SK-N-SH (cell line): ENCODE results near the gene CDK5RAP2. TPM values are rescaled to one million over a fixed set of nuclear protein-coding genes. Genes with fewer than 3 reads are reported as not detected.

ENCODE experiments used
- CTCF ChIA-PET: fragments of 300-600, 350-600 bp; formaldehyde crosslinking; extraction: SDS; loops from one replicate; lab custom pipeline; 2021; lab: Yijun Ruan, JAX
- POLR2A ChIA-PET: fragments of 350-600 bp; sonication (Branson Sonifier 250); formaldehyde crosslinking; extraction: SDS; loops from one replicate; lab custom pipeline; 2020; ENCODE audit warnings: antibody characterized with exemption, inconsistent platforms; lab: Yijun Ruan, JAX
- DNase-seq: peaks from one replicate; pipeline ENCODE4 v3.0.0; 2012
- H2AFZ ChIP-seq: fragments of 200-600 bp; sonication (generic); 2 replicates; pipeline ENCODE4 v1.8.1; 2016; ENCODE audit warnings: antibody characterized with exemption, mild to moderate bottlenecking, low read depth
- H3F3A ChIP-seq: fragments of 200-600 bp; sonication (generic); replicated peaks from 2 replicates; pipeline ENCODE3; 2016; ENCODE audit warnings: antibody characterized with exemption, mild to moderate bottlenecking; ENCODE audit not compliant: insufficient read depth
- H3K27ac ChIP-seq, 2 experiments: fragments of 200-500 bp in 1 of 2; fragments of 200-600 bp in 1 of 2; sonication (Bioruptor generic) in 1 of 2; sonication (generic), shearing (Covaris generic) in 1 of 2; 2 replicates each; pipeline versions ENCODE4 v1.5.1 to v1.6.1; 2014 to 2016; ENCODE audit warnings: low read depth in 2 of 2, inconsistent platforms in 1 of 2, low read length in 1 of 2, mild to moderate bottlenecking in 1 of 2, mixed read lengths in 1 of 2
- H3K27me3 ChIP-seq: fragments of 200-600 bp; sonication (generic), shearing (Covaris generic); 2 replicates; pipeline ENCODE4 v1.6.1; 2016; ENCODE audit warnings: mixed run types; ENCODE audit not compliant: insufficient read depth
- H3K36me3 ChIP-seq, 2 experiments: fragments of 200-500 bp in 1 of 2; fragments of 200-600 bp in 1 of 2; sonication (Bioruptor generic) in 1 of 2; sonication (generic) in 1 of 2; replicated peaks in 1 of 2; 2 replicates each; pipeline versions ENCODE3 to v1.5.1; 2014 to 2016; ENCODE audit warnings: low read length in 1 of 2, mild to moderate bottlenecking in 1 of 2; ENCODE audit not compliant: insufficient read depth in 2 of 2, control insufficient read depth in 1 of 2
- H3K4me1 ChIP-seq, 2 experiments: fragments of 200-500 bp in 1 of 2; fragments of 200-600 bp in 1 of 2; sonication (Bioruptor generic) in 1 of 2; sonication (generic), shearing (Covaris generic) in 1 of 2; 2 replicates each; pipeline versions ENCODE4 v1.5.1 to v1.6.1; 2014 to 2016; ENCODE audit warnings: low read depth in 1 of 2, low read length in 1 of 2, mixed run types in 1 of 2; ENCODE audit not compliant: insufficient read depth in 2 of 2, control insufficient read depth in 1 of 2
- H3K4me2 ChIP-seq: fragments of 200-600 bp; sonication (generic), shearing (Covaris generic); 2 replicates; pipeline ENCODE4 v1.6.1; 2017; ENCODE audit warnings: mixed run types
- H3K4me3 ChIP-seq, 2 experiments: fragments of 200-500 bp in 1 of 2; fragments of 200-600 bp in 1 of 2; sonication (Bioruptor generic) in 1 of 2; sonication (generic), shearing (Covaris generic) in 1 of 2; 2 replicates each; pipeline versions ENCODE4 v1.5.1 to v1.8.1; 2014 to 2016; ENCODE audit warnings: low read depth in 2 of 2, inconsistent platforms in 1 of 2, low read length in 1 of 2, mild to moderate bottlenecking in 1 of 2, mixed read lengths in 1 of 2, moderate library complexity in 1 of 2
- H3K79me2 ChIP-seq: fragments of 200-600 bp; sonication (generic); 2 replicates; pipeline ENCODE4 v1.8.1; 2017; ENCODE audit warnings: mild to moderate bottlenecking; ENCODE audit not compliant: insufficient read depth
- H3K9ac ChIP-seq: fragments of 200-600 bp; sonication (generic); 2 replicates; pipeline ENCODE4 v1.6.1; 2017; ENCODE audit warnings: mixed run types
- H3K9me2 ChIP-seq: fragments of 200-600 bp; sonication (generic); 2 replicates; pipeline ENCODE4 v1.6.1; 2017; ENCODE audit warnings: mixed run types
- H3K9me3 ChIP-seq: fragments of 200-600 bp; sonication (generic); 2 replicates; pipeline ENCODE4 v1.6.1; 2017; ENCODE audit warnings: mixed run types, mild to moderate bottlenecking, moderate library complexity
- H4K20me1 ChIP-seq: fragments of 200-600 bp; sonication (generic); 2 replicates; pipeline ENCODE4 v1.6.1; 2017; ENCODE audit warnings: mild to moderate bottlenecking, mixed run types; ENCODE audit not compliant: insufficient read depth
- ELF1 ChIP-seq: IDR thresholded peaks from 2 replicates; pipeline ENCODE4 v1.4.0; 2012
- EZH2phosphoT487 ChIP-seq: fragments of 200-600 bp; sonication (generic); IDR thresholded peaks from 2 replicates; pipeline ENCODE4 v1.6.1; 2017; ENCODE audit warnings: low read depth, mixed run types, mild to moderate bottlenecking, antibody characterized with exemption, moderate library complexity, borderline replicate concordance
- FOSL2 ChIP-seq: IDR thresholded peaks from 2 replicates; pipeline ENCODE4 v1.4.0; 2012; ENCODE audit warnings: low read depth, mild to moderate bottlenecking, moderate library complexity, borderline replicate concordance
- FOXJ3 ChIP-seq: sonication (generic); formaldehyde crosslinking; IDR thresholded peaks from 2 replicates; pipeline ENCODE4 v1.5.1; 2020; ENCODE audit warnings: mild to moderate bottlenecking, missing genetic modification reagents
- FOXM1 ChIP-seq: IDR thresholded peaks from 2 replicates; pipeline ENCODE4 v1.4.0; 2012; ENCODE audit warnings: low read depth, mild to moderate bottlenecking
- GABPA ChIP-seq: IDR thresholded peaks from 2 replicates; pipeline ENCODE4 v1.4.0; 2012; ENCODE audit warnings: low read depth, mild to moderate bottlenecking
- JUND ChIP-seq: IDR thresholded peaks from 2 replicates; pipeline ENCODE4 v1.4.0; 2012
- MXI1 ChIP-seq: IDR thresholded peaks from 2 replicates; pipeline ENCODE4 v1.6.1; 2012; ENCODE audit warnings: mild to moderate bottlenecking, low read depth, low read length, improper control_type of control experiment
- NRF1 ChIP-seq: IDR thresholded peaks from 2 replicates; pipeline ENCODE4 v1.6.1; 2012; ENCODE audit warnings: low read depth, mild to moderate bottlenecking, low read length
- RAD21 ChIP-seq: IDR thresholded peaks from 2 replicates; pipeline ENCODE4 v1.6.1; 2012; ENCODE audit warnings: mild to moderate bottlenecking, low read length
- SIN3A ChIP-seq: IDR thresholded peaks from 2 replicates; pipeline ENCODE4 v1.6.1; 2012; ENCODE audit warnings: low read depth, mild to moderate bottlenecking, low read length, moderate library complexity, borderline replicate concordance
- SMC3 ChIP-seq: IDR thresholded peaks from 2 replicates; pipeline ENCODE4 v1.6.1; 2012; ENCODE audit warnings: low read depth, low read length, improper control_type of control experiment
- TCF12 ChIP-seq: IDR thresholded peaks from 2 replicates; pipeline ENCODE4 v1.4.0; 2012
- YY1 ChIP-seq: IDR thresholded peaks from 2 replicates; pipeline ENCODE4 v1.4.0; 2012; ENCODE audit warnings: low read depth, mild to moderate bottlenecking
- WGBS: methylation state at CpG from one replicate; pipeline ENCODE4 v1.1.6; 2017; ENCODE audit warnings: low lambda C conversion rate; 5-methylcytosine and 5-hydroxymethylcytosine counted together
- polyA plus RNA-seq, 3 experiments: library from polyadenylated mRNA; depleted of rRNA; stranded (reverse); fragments of >200 nt; gene quantifications; 2 replicates each; pipeline ENCODE4 v1.2.3, GENCODE V29; 2012
- TF ChIP-seq, protein P1 (sequence below): fragments of 200-600 bp; sonication (generic); IDR thresholded peaks from 2 replicates; pipeline ENCODE4 v1.6.1; 2017; ENCODE audit warnings: antibody characterized with exemption, mild to moderate bottlenecking, moderate library complexity
- TF ChIP-seq, protein P2 (sequence below): IDR thresholded peaks from 2 replicates; pipeline ENCODE4 v1.4.0; 2012; ENCODE audit warnings: low read depth, borderline replicate concordance
- TF ChIP-seq, protein P3 (sequence below): fragments of 150-350 bp; IDR thresholded peaks from 2 replicates; pipeline ENCODE4 v1.6.1; 2016; ENCODE audit warnings: mild to moderate bottlenecking, low read depth, low read length
- TF ChIP-seq, protein P4 (sequence below): IDR thresholded peaks from 2 replicates; pipeline ENCODE4; 2012

The CDK5RAP2 gene
- polyA plus RNA-seq, 1 of the 3 experiments (the other 2 are of a cell fraction), result 20.7 TPM

DNA sequence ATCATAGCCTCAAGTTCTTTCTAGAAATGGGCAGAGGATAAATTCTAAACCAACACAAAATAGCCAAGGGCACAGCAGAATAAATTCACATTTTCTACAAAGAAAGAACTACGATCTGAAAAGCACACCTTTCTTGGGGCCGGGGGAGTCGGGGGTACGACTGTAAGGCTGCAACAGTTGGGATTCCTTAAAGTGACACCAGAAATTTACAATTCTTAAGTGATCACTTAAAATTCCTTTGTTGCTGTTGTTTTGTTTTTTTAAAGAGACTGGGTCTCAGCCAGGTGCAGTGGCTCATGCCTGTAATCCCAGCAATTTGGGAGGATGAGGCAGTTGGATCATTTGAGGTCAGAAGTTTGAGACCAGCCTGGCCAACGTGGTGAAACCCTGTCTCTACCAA is 95.8 kb downstream of the CDK5RAP2 start:
- H3K4me1 ChIP-seq, result peaks cover 5 to 27% of the 10 kb centered on the region in 2 experiments; a peak in 2 of 4 replicates
- 95% methylated on average over 5 of the region's 5 CpGs for WGBS
- no peaks in the 10 kb centered on the region for H3K27me3 ChIP-seq
- H3K4me3 ChIP-seq, result no peak overlapping the region
- no peaks in the 10 kb centered on the region for H3K9me3 ChIP-seq
- no peak overlapping the region for H3K9ac ChIP-seq
- no peaks in the 10 kb centered on the region for H3K9me2 ChIP-seq
- no peaks in the 10 kb centered on the region for H3F3A ChIP-seq
- no peak overlapping the region for H3K4me2 ChIP-seq
- no peaks in the 10 kb centered on the region for H3K79me2 ChIP-seq
- H3K36me3 ChIP-seq, result peaks cover 15 to 33% of the 10 kb centered on the region in 2 experiments
- no peak overlapping the region for H3K27ac ChIP-seq
- H4K20me1 ChIP-seq, result no peaks in the 10 kb centered on the region
- TF ChIP-seq TCF12 (no peak), FOSL2 (no peak)
- CTCF ChIA-PET, result no interaction called here
- DNase-seq, result no peak
- no peak overlapping the region for H2AFZ ChIP-seq
- POLR2A ChIA-PET, result interaction anchor here (0.6 kb wide), 1 partner anchor 14 kb away, joined by 3 read pairs; no protein-coding TSS in a partner anchor

DNA sequence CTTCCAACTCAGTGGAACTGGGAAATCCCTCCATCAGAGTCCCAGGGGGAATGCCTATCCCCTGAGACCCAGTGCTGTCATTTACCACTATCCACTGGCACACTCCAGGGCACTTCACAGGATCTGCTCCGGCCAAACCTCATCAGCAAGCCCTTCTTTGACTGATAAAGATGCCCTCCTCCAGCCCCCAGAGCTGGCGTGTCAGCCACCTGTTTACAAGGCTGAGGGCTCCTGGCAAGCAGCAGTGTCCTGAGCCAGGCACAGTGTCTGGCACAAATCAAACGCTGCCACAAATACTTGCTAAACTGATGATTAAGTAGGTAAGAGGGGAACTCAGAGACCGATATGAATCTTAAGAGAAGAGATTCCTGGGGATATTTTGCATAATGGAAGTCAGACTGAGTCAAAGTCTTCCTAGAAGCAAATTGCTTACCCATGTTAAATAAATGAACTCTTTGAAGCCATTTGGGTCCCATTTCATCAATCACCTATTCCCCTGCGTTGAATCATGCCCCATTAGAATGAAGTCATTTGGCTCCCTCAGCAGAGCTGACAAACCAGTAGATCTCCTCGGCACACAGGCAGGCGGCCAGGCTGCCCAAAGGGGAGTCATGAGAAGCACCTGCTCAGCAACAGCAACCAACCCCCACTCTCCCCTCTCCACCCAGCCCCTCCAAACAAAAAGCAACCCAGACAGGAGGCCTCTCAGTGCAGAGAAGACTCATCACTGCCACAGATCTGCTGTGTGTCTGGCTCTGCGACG is 97.4 kb downstream of the CDK5RAP2 start:
- Histone ChIP-seq H3K36me3 (peaks cover 15 to 19% of the 10 kb centered on the region in 2 experiments), H3K79me2 (no peaks in the 10 kb centered on the region), H4K20me1 (no peaks in the 10 kb centered on the region), H2AFZ (no peak overlapping the region), H3K4me2 (no peak overlapping the region), H3K9me3 (no peaks in the 10 kb centered on the region), H3K4me3 (no peak overlapping the region), H3K4me1 (peaks cover 11 to 27% of the 10 kb centered on the region in 2 experiments; a peak in 2 of 4 replicates), H3K27ac (no peak overlapping the region; a peak in 1 of 4 replicates), H3K9ac (no peak overlapping the region), H3F3A (peaks cover 5% of the 10 kb centered on the region), H3K9me2 (no peaks in the 10 kb centered on the region), H3K27me3 (no peaks in the 10 kb centered on the region)
- CTCF ChIA-PET, result interaction anchor here (1.0 kb wide), 1 partner anchor 11 kb away, joined by 3 read pairs; no protein-coding TSS in a partner anchor
- POLR2A ChIA-PET, result no interaction called here
- TF ChIP-seq RAD21, result no peak
- peak; percentile 52 for TF ChIP-seq TCF12
- 65% methylated on average over 7 of the region's 9 CpGs for WGBS
- no peak for DNase-seq

DNA sequence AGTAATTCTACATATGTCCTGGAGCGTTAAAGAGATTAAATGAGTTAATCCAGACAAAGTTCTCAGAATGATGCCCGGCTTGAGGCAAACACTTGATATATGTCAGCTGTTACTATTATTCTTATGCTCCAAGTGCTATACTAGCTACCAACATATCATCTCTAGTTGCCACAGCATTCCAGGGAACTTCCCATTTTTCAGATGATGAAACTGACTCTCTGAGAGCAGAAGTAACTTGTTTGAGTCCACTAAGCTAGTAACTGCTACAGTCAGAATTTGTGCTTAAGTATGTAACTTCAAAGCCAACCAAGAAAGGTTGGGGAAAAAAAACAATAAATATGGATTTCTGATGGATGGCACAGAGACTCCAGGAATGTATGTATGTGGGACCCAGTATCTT is 98.1 kb downstream of the CDK5RAP2 start:
- 92% methylated on average over 2 of the region's 2 CpGs for WGBS
- CTCF ChIA-PET, result no interaction called here
- H3K27ac ChIP-seq, result no peak overlapping the region
- TF ChIP-seq SIN3A (no peak), ELF1 (no peak), EZH2phosphoT487 (no peak), MXI1 (no peak), FOXJ3 (CRISPR knock-in tag) (no peak), FOXM1 (no peak), NRF1 (no peak), SMC3 (no peak), JUND (no peak), YY1 (no peak), GABPA (no peak)
- TF ChIP-seq, protein P1, sequence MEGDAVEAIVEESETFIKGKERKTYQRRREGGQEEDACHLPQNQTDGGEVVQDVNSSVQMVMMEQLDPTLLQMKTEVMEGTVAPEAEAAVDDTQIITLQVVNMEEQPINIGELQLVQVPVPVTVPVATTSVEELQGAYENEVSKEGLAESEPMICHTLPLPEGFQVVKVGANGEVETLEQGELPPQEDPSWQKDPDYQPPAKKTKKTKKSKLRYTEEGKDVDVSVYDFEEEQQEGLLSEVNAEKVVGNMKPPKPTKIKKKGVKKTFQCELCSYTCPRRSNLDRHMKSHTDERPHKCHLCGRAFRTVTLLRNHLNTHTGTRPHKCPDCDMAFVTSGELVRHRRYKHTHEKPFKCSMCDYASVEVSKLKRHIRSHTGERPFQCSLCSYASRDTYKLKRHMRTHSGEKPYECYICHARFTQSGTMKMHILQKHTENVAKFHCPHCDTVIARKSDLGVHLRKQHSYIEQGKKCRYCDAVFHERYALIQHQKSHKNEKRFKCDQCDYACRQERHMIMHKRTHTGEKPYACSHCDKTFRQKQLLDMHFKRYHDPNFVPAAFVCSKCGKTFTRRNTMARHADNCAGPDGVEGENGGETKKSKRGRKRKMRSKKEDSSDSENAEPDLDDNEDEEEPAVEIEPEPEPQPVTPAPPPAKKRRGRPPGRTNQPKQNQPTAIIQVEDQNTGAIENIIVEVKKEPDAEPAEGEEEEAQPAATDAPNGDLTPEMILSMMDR, result no peak
- TF ChIP-seq, protein P2, sequence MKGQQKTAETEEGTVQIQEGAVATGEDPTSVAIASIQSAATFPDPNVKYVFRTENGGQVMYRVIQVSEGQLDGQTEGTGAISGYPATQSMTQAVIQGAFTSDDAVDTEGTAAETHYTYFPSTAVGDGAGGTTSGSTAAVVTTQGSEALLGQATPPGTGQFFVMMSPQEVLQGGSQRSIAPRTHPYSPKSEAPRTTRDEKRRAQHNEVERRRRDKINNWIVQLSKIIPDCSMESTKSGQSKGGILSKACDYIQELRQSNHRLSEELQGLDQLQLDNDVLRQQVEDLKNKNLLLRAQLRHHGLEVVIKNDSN, result no peak
- TF ChIP-seq, protein P3, sequence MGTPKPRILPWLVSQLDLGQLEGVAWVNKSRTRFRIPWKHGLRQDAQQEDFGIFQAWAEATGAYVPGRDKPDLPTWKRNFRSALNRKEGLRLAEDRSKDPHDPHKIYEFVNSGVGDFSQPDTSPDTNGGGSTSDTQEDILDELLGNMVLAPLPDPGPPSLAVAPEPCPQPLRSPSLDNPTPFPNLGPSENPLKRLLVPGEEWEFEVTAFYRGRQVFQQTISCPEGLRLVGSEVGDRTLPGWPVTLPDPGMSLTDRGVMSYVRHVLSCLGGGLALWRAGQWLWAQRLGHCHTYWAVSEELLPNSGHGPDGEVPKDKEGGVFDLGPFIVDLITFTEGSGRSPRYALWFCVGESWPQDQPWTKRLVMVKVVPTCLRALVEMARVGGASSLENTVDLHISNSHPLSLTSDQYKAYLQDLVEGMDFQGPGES, result no peak
- TF ChIP-seq, protein P4, sequence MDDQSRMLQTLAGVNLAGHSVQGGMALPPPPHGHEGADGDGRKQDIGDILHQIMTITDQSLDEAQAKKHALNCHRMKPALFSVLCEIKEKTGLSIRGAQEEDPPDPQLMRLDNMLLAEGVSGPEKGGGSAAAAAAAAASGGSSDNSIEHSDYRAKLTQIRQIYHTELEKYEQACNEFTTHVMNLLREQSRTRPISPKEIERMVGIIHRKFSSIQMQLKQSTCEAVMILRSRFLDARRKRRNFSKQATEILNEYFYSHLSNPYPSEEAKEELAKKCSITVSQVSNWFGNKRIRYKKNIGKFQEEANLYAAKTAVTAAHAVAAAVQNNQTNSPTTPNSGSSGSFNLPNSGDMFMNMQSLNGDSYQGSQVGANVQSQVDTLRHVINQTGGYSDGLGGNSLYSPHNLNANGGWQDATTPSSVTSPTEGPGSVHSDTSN, result no peak

More for the DNA sequence above, 98.1 kb downstream of the CDK5RAP2 start:
- Histone ChIP-seq H3K9ac (no peak overlapping the region), H3K79me2 (no peaks in the 10 kb centered on the region), H2AFZ (no peak overlapping the region), H4K20me1 (no peaks in the 10 kb centered on the region), H3F3A (peaks cover 5% of the 10 kb centered on the region), H3K4me1 (peaks cover 12 to 27% of the 10 kb centered on the region in 2 experiments; a peak in 2 of 4 replicates), H3K27me3 (no peaks in the 10 kb centered on the region), H3K9me3 (no peaks in the 10 kb centered on the region), H3K36me3 (peaks cover 11 to 15% of the 10 kb centered on the region in 2 experiments), H3K4me2 (no peak overlapping the region), H3K4me3 (no peak overlapping the region), H3K9me2 (no peaks in the 10 kb centered on the region)
- POLR2A ChIA-PET, result no interaction called here
- DNase-seq, result no peak
